DMS 273 (cell line): ENCODE results near the gene CWC22.

Experiments used
- DNase-seq: peaks from one replicate; lab custom pipeline; 2025; ENCODE audit not compliant: unreplicated experiment; lab: John Stamatoyannopoulos, UW

Gene CWC22

DNA sequence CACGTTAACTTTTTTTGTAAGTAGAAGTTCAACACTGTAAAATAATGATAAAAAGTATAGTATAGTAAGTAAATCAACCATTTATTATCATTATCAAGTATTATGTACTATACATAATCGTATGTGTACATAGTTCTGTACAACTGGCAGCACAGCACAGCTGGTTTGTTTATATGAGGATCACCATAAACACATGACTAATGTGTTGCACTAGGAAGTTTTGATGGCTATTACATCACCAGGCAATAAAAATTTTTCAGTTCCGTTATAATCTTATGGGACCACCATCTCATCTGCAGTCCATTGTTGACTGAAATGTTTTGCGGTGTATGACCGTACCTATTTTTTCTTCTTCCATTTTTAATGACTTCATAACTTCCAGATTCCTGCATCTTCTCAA, 106.4 kb downstream of the CWC22 start:
- no peak for DNase-seq

DNA sequence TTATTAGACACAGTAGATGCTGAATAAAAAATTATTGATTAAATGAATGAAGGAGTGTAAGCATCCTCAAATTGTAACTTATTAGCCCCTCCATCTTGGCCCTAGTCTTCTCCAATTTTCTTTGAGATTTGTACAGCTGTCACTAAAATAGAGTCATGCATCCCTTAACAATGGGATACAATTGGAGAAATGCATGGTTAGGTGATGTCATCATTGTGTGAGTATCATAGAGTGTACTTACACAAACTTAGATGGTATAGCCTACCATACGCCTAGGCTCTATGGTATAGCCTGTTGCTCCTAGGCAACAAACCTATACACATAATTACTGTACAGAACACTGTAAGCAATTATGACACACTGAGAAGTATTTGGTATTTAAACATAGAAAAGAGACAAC, 107.4 kb downstream of the CWC22 start:
- DNase-seq = no peak

DNA sequence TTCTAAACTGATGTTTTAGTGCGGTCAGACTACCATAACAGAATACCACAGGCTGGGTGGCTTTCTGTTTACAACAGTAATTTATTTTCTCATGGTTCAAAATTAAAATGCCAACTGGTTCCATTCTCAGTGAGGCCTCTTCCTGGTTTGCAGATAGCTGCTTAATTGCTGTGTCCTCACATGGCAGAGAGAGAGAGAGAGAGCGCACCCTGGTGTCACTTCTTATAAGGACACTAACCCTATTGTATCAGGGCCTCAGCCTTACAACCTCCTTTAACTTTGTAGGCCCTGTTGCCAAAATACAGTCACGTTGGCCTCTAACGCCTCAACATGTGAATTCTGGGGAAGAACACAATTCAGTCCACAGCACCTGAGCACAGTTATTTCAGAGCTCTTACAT, 108.2 kb downstream of the CWC22 start:
- DNase-seq = peak; percentile 70
